GM21381 (cell line): ENCODE results near the gene IL20RA.

Source experiments
- ATAC-seq: cut with Tn5 transposase; IDR thresholded peaks from one replicate; pipeline ENCODE4 v1.9.1; 2021; ENCODE audit warnings: mild to moderate bottlenecking, moderate library complexity; ENCODE audit not compliant: unreplicated experiment

The IL20RA gene

GRCh38 chr6:137008204-137008603 lies 36.6 kb downstream of the IL20RA start:
- ATAC-seq: no peak

- ATAC-seq: no peak
Observed at GRCh38 chr6:137006056-137006455, 38.7 kb downstream of the IL20RA start.

GRCh38 chr6:137005073-137005472 lies 39.7 kb downstream of the IL20RA start:
- ATAC-seq: no peak

- no peak for ATAC-seq
Observed at GRCh38 chr6:137002505-137002904, 42.3 kb downstream of the IL20RA start.

GRCh38 chr6:137001977-137002302 lies 42.8 kb downstream of the IL20RA start:
- no peak for ATAC-seq

GRCh38 chr6:137001299-137001976 lies 43.3 kb downstream of the IL20RA start:
- ATAC-seq: no peak

GRCh38 chr6:137000825-137001224 lies 43.9 kb downstream of the IL20RA start:
- ATAC-seq: no peak

GRCh38 chr6:136995521-136995920 lies 49.2 kb downstream of the IL20RA start:
- no peak for ATAC-seq

- ATAC-seq: no peak
Observed at GRCh38 chr6:136994782-136995181, 50.0 kb downstream of the IL20RA start.

- no peak for ATAC-seq
Observed at GRCh38 chr6:136992113-136992512, 52.7 kb downstream of the IL20RA start.

GRCh38 chr6:136991646-136992045 lies 53.1 kb downstream of the IL20RA start:
- no peak for ATAC-seq

GRCh38 chr6:136990754-136991153 lies 54.0 kb downstream of the IL20RA start:
- no peak for ATAC-seq

- no peak for ATAC-seq
Observed at GRCh38 chr6:136990242-136990578, 54.6 kb downstream of the IL20RA start.

- no peak for ATAC-seq
Observed at GRCh38 chr6:136989571-136990241, 55.1 kb downstream of the IL20RA start.

- no peak for ATAC-seq
Observed at GRCh38 chr6:136987526-136987925, 57.2 kb downstream of the IL20RA start.

GRCh38 chr6:136985502-136985901 lies 59.3 kb downstream of the IL20RA start:
- no peak for ATAC-seq

GRCh38 chr6:136984578-136984977 lies 60.2 kb downstream of the IL20RA start:
- no peak for ATAC-seq

GRCh38 chr6:136983687-136984086 lies 61.1 kb downstream of the IL20RA start:
- no peak for ATAC-seq

- ATAC-seq: no peak
Observed at GRCh38 chr6:136982928-136983327, 61.8 kb downstream of the IL20RA start.

- ATAC-seq: no peak
Observed at GRCh38 chr6:136980070-136980469, 64.7 kb downstream of the IL20RA start.

- ATAC-seq: no peak
Observed at GRCh38 chr6:136979206-136979605, 65.6 kb downstream of the IL20RA start.

GRCh38 chr6:136977075-136977474 lies 67.7 kb downstream of the IL20RA start:
- no peak for ATAC-seq
